Suprapubic skin (tissue), 3 donors: ENCODE results near the gene CMTM1.

Experiments used
- POLR2A ChIP-seq, 2 donors: fragments of 450-650 bp; IDR thresholded peaks; one replicate each; pipeline ENCODE4 v1.6.1; 2017; ENCODE audit warnings: antibody characterized with exemption in 2 of 2, mild to moderate bottlenecking in 2 of 2, moderate library complexity in 2 of 2
- TF ChIP-seq, protein P1 (sequence below), 2 donors: fragments of 200-600 bp in 1 of 2; fragments of 450-650 bp in 1 of 2; sonication (generic) in 1 of 2; IDR thresholded peaks; one replicate each; pipeline ENCODE4 v1.5.1; 2016 to 2019; ENCODE audit warnings: antibody characterized with exemption in 2 of 2, mild to moderate bottlenecking in 1 of 2, moderate library complexity in 1 of 2

DNA sequence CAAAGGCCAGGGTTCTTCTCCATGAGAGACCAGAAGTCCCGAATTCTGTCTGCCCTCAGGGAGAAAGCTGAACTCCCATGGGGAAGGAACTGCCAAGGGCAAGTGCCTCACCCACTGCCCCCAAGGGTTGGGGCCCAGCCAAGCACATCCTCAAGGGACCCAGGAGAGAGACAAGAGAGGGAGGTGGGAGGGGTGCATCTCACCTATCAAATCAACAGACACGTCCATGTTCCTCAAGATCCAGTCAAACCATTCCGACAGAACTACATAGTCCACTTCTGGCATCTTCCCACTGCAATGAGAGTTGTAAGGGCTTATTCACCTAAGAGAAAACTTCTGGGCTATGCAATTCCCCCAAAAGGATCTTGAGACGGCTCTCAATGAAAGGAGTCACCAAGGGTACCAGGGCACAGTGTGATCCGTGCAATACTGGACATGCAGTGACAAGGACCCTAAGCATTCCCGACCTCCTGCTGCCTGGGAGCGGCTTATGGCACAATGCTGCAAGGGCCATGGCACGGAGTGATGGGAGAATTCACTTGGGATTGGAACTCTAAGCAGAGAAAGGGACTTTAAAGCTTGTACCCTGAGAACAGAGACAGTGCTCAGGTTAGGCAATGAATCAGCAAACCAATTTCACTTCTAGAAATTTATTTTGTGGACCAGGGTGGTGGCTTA is 48.5 kb upstream of the CMTM1 start:
- TF ChIP-seq, protein P1, sequence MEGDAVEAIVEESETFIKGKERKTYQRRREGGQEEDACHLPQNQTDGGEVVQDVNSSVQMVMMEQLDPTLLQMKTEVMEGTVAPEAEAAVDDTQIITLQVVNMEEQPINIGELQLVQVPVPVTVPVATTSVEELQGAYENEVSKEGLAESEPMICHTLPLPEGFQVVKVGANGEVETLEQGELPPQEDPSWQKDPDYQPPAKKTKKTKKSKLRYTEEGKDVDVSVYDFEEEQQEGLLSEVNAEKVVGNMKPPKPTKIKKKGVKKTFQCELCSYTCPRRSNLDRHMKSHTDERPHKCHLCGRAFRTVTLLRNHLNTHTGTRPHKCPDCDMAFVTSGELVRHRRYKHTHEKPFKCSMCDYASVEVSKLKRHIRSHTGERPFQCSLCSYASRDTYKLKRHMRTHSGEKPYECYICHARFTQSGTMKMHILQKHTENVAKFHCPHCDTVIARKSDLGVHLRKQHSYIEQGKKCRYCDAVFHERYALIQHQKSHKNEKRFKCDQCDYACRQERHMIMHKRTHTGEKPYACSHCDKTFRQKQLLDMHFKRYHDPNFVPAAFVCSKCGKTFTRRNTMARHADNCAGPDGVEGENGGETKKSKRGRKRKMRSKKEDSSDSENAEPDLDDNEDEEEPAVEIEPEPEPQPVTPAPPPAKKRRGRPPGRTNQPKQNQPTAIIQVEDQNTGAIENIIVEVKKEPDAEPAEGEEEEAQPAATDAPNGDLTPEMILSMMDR (IDR thresholded peaks at IDR 0.05): no peak
- TF ChIP-seq POLR2A (IDR thresholded peaks at IDR 0.05): no peak
